Immature natural killer cell (primary cell): ENCODE data around the gene BPNT1. TPM values are rescaled to one million over a fixed set of nuclear protein-coding genes. Genes with fewer than 3 reads are reported as not detected.
"Not testable (repeated sequence)": the region's sequence is repeated elsewhere in the genome, so short reads cannot be mapped to it uniquely, and the experiment has no call there.

Experiments
- DNase-seq, 3 donors: peaks; one replicate each; pipeline ENCODE4 v3.0.0; 2022; ENCODE audit warnings: mixed read lengths in 1 of 3
- H3K27ac Mint-ChIP-seq, 6 donors: one replicate each; pipeline ENCODE4 v1.8.0; 2020; ENCODE audit warnings: mixed read lengths in 6 of 6, mild to moderate bottlenecking in 5 of 6, inconsistent platforms in 4 of 6, moderate library complexity in 3 of 6
- H3K27me3 Mint-ChIP-seq, 3 donors: one replicate each; pipeline ENCODE4 v1.8.0; 2020 to 2021; ENCODE audit warnings: low read depth in 3 of 3, mild to moderate bottlenecking in 3 of 3, mixed read lengths in 3 of 3, moderate library complexity in 3 of 3, inconsistent platforms in 1 of 3
- H3K36me3 Mint-ChIP-seq, 3 donors: one replicate each; pipeline ENCODE4 v1.8.0; 2020; ENCODE audit warnings: mixed read lengths in 3 of 3, inconsistent platforms in 2 of 3, mild to moderate bottlenecking in 2 of 3
- H3K4me1 Mint-ChIP-seq, 2 donors: one replicate each; pipeline ENCODE4 v1.8.0; 2020; ENCODE audit warnings: inconsistent platforms in 2 of 2, mild to moderate bottlenecking in 2 of 2, mixed read lengths in 2 of 2, moderate library complexity in 1 of 2
- H3K4me3 Mint-ChIP-seq, 5 donors: one replicate each; pipeline ENCODE4 v1.8.0; 2020; ENCODE audit warnings: mild to moderate bottlenecking in 5 of 5, mixed read lengths in 5 of 5, inconsistent platforms in 3 of 5, moderate library complexity in 3 of 5
- H3K9me3 Mint-ChIP-seq, 6 donors: one replicate each; pipeline ENCODE4 v1.8.0; 2020; ENCODE audit warnings: mild to moderate bottlenecking in 6 of 6, mixed read lengths in 6 of 6, inconsistent platforms in 4 of 6, moderate library complexity in 3 of 6
- polyA plus RNA-seq, 3 donors: library from polyadenylated mRNA; unstranded; fragments of 300-500 nt; fragmentation: Illumina TruSeq; gene quantifications; one replicate each; pipeline ENCODE4 v1.2.3, GENCODE V29; 2021

The BPNT1 gene
- polyA plus RNA-seq, 3 donors from 2014 or later = 13.9 to 19.0 (median 15.3) TPM

DNA sequence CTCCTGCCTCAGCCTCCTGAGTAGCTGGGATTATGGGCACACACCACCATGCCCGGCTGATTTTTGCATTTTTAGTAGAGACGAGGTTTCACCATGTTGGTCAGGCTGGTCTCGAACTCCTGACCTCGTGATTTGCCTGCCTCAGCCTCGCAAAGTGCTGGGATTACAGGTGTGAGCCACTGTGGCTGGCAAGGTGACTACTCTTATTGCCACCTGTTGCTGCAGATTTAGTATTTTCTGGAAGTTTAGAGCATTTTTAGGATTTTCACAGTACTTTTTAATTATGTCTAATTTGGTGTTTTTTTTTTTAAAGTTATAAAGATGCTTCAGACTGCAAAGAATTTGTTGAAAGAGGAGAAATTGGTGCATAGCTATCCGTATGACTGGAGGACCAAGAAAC is 20.9 kb upstream of the BPNT1 start:
- not testable (repeated sequence) for H3K4me3 Mint-ChIP-seq, H3K27me3 Mint-ChIP-seq, H3K9me3 Mint-ChIP-seq, DNase-seq, H3K27ac Mint-ChIP-seq
- H3K4me1 Mint-ChIP-seq = peaks cover 6 to 13% of the 10 kb centered on the region in 2 donors
- peaks cover 26 to 50% (median 35%) of the 10 kb centered on the region in 3 donors for H3K36me3 Mint-ChIP-seq

DNA sequence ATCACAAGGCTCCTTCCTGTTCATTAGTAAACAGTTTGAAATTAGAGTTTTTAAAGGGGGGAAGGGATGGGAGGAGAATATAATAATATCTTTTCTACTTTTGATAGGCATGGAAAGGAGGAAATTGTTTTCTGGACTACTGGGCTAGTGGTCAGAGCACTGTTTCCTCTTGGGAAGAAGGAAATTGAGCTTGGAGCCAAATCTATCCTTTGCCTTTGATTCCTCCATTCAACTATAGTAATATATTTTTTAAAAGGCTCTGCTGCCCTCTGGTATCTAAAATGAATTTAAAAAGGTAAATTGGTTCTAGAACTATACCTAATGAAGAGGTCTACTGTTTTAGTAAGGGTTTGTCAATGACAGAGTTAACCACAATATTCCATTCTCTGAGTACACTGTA is 10.2 kb upstream of the BPNT1 start:
- H3K4me3 Mint-ChIP-seq = no peak overlapping the region
- no peak for DNase-seq
- peaks cover 14 to 23% (median 20%) of the 10 kb centered on the region in 3 donors for H3K36me3 Mint-ChIP-seq
- peaks cover 13 to 31% of the 10 kb centered on the region in 2 donors for H3K4me1 Mint-ChIP-seq
- no peaks in the 10 kb centered on the region for H3K9me3 Mint-ChIP-seq
- peak overlapping the region in 1 of 6 donors; percentile 69 for H3K27ac Mint-ChIP-seq
- peaks cover 0 to 4% (median 0%) of the 10 kb centered on the region in 3 donors for H3K27me3 Mint-ChIP-seq

DNA sequence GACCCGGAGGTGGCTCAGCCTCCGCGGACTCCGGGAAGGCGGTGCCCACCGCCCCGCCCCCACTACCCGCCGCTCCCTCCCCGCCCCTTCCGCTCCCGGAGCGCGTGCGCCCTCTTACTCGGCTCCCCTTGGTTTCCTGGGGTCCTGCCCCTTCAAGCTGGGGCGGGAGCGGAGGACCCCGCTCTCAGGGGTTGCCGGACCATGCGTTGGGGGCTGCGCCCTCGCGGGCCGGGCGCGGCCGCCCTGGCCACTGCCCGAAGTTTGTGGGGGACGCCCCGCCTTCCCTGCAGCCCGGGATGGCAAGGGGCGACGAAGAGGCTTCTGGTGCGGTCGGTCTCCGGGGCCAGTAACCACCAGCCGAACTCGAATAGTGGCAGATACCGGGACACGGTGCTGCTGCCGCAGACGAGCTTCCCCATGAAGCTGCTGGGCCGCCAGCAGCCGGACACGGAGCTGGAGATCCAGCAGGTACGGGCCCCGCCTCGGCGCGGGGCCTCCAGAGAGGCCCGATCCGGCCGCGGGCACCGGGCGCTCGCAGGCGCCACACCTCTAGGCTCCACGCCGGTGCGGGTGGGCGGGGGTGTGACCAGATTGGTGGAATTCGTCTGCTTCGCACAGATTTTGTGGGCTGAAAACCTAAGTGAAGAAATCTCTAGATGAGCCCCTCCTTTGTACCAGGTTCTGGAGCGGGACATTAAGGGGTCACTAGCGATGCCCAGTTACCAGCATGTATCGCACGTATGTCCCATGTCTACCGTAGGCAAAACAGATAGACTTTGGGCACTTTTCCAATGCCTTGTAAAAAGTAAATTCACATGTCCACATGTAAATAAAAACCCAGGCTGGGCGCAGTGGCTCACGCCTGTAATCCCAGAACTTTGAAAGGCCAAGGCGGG is 4.7 kb upstream of the BPNT1 start, which contains the start of gene IARS2:
Gene IARS2 (plus strand): TSS at position 117 of the 896 bp plus-strand sequence. CDS start 85 bp downstream, at position 202.
- H3K9me3 Mint-ChIP-seq = no peaks in the 10 kb centered on the region
- H3K27ac Mint-ChIP-seq = peak within 1 kb of the TSS; percentile 16 to 81 (median 73)
- DNase-seq = peak in 2 of 3 donors; percentile 88 to 89
- peaks cover 35 to 45% of the 10 kb centered on the region in 2 donors for H3K4me1 Mint-ChIP-seq
- peaks cover 8 to 12% (median 10%) of the 10 kb centered on the region in 3 donors for H3K36me3 Mint-ChIP-seq
- H3K4me3 Mint-ChIP-seq = peak within 1 kb of the TSS; percentile 76 to 84 (median 82)
- H3K27me3 Mint-ChIP-seq = peaks cover 5 to 12% (median 11%) of the 10 kb centered on the region in 3 donors

DNA sequence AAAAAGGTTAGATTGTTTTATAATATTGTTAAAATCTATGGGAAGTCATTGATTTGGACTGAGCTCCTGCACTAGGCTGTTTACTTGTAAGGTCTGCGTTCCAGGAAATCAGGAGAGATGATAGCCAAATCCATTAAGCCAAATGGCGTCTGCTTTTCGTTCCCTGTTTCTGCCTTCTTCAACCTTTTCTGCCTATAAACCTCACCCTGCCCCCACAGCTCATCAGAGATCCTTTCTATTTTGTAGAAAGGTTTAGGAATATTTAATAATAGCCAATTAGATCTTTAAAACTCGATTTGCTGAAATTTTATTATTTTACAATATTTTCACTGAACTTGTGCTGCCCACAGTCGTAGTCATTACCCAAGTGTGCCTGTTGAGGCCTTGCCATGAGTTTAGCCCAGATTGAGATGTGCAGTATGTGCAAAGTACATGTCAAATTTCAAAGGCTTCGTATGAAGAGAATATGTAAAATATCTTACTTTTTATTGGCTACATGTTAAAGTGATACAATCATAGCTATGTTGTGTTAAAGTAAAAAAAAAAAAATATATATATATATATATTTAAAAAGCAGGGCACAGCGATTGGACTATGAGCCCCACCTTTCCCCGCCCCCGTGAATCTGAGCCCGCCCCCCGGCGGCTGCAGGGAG is 3.9 kb upstream of the BPNT1 start:
- peak in 1 of 3 donors; percentile 84 for DNase-seq

DNA sequence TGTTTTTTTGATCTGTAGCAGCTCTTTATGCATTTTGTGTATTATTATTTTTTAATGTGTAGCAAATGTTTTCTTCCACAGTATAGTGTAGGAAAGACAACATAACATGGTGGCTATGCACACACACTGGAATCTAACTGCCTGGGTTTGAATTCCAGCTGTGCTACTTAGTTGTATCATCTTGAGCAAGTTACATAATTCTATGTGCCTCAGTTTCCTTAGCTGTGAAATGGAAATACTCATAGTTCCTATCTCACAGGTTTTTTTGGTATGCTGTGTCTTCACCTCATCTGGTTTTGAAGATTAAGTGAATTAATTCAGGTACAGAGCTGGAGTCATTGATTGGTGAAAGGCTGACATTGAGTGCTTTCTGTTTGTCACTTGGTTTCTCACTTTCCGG is 3.1 kb upstream of the BPNT1 start:
- Mint-ChIP-seq H3K36me3 (peaks cover 4 to 7% (median 6%) of the 10 kb centered on the region in 3 donors), H3K9me3 (no peaks in the 10 kb centered on the region), H3K4me1 (peaks cover 36 to 44% of the 10 kb centered on the region in 2 donors), H3K27me3 (peaks cover 5 to 12% (median 11%) of the 10 kb centered on the region in 3 donors), H3K27ac (no peak overlapping the region), H3K4me3 (peak overlapping the region in 2 of 5 donors; percentile 74 to 82)
- no peak for DNase-seq

More for the DNA sequence above, 3.9 kb upstream of the BPNT1 start:
- no peaks in the 10 kb centered on the region for H3K9me3 Mint-ChIP-seq
- H3K36me3 Mint-ChIP-seq = peaks cover 8 to 12% (median 10%) of the 10 kb centered on the region in 3 donors
- peak overlapping the region; percentile 50 to 82 (median 69) for H3K4me3 Mint-ChIP-seq
- H3K27me3 Mint-ChIP-seq = peaks cover 5 to 12% (median 11%) of the 10 kb centered on the region in 3 donors
- peak overlapping the region; percentile 16 to 81 (median 66) for H3K27ac Mint-ChIP-seq
- peaks cover 38 to 49% of the 10 kb centered on the region in 2 donors for H3K4me1 Mint-ChIP-seq

DNA sequence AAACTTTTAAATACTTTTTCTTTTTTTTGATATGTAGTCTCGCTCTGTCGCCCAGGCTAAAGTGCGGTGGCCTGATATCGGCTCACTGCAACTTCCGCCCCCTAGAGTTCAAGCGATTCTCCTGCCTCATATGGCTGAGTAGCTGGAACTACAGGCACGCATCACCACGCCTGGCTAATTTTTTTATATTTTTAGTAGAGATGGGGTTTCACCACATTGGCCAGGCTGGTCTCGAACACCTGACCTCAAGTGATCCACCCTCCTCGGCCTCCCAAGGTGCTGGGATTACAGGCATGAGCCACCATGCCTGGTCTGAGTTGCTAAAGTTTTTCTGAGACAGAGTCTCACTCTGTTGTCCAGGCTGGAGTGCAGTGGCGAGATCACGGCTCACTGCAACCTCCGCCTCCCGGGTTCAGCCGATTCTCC is 3.3 kb downstream of the BPNT1 start:
- not testable (repeated sequence) for H3K36me3 Mint-ChIP-seq, H3K4me3 Mint-ChIP-seq, H3K27ac Mint-ChIP-seq, H3K9me3 Mint-ChIP-seq, DNase-seq
- H3K4me1 Mint-ChIP-seq = peaks cover 17 to 18% of the 10 kb centered on the region in 2 donors
- H3K27me3 Mint-ChIP-seq = peaks cover 6 to 11% (median 9%) of the 10 kb centered on the region in 3 donors

DNA sequence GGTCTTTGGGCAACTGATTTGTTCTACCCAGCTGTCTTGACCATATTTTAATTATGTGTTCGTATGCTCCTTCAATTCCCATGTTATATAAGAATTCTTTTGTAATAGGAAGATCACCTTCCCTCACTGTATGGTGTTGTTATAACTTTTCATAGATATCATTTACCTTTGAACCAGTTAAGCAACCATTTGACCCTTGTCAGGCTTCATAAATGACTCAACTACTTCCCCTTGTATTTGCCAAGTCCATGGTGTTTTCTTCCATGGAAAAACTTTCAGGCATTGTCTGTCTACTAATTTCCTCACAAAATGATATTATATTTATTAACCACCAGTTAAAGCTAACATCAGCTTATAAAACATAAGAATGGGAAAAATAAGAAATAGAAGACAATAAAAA is 5.1 kb downstream of the BPNT1 start:
- Mint-ChIP-seq H3K4me3 (no peak overlapping the region), H3K4me1 (peaks cover 10 to 23% of the 10 kb centered on the region in 2 donors), H3K27me3 (peaks cover 1 to 2% (median 1%) of the 10 kb centered on the region in 3 donors), H3K27ac (no peak overlapping the region), H3K36me3 (peaks cover 0 to 11% (median 0%) of the 10 kb centered on the region in 3 donors), H3K9me3 (no peaks in the 10 kb centered on the region)
- DNase-seq = no peak

DNA sequence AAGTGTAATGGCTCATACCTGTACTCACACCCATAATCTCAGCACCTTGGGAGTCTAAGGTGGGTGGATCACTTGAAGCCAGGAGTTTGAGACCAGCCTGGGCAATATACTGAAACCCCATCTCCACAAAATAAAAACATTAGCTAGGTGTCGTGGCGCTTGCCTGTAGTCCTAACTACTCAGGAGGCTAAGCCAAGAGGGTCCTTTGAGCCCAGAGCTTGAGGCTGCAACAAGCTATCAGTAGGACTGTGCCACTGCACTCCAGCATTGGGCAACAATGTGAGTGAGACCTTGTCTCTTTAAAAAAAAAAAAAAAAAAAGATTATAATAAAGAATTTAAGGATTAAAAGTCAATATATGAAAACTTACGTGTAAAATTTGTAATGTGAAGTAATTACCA is 11.7 kb downstream of the BPNT1 start:
- H3K27ac Mint-ChIP-seq = no peak overlapping the region
- H3K36me3 Mint-ChIP-seq = peaks cover 10 to 25% (median 13%) of the 10 kb centered on the region in 3 donors
- no peak for DNase-seq
- no peaks in the 10 kb centered on the region for H3K9me3 Mint-ChIP-seq
- peaks cover 4 to 11% of the 10 kb centered on the region in 2 donors for H3K4me1 Mint-ChIP-seq
- no peak overlapping the region for H3K4me3 Mint-ChIP-seq
- peaks cover 0 to 1% (median 0%) of the 10 kb centered on the region in 3 donors for H3K27me3 Mint-ChIP-seq

DNA sequence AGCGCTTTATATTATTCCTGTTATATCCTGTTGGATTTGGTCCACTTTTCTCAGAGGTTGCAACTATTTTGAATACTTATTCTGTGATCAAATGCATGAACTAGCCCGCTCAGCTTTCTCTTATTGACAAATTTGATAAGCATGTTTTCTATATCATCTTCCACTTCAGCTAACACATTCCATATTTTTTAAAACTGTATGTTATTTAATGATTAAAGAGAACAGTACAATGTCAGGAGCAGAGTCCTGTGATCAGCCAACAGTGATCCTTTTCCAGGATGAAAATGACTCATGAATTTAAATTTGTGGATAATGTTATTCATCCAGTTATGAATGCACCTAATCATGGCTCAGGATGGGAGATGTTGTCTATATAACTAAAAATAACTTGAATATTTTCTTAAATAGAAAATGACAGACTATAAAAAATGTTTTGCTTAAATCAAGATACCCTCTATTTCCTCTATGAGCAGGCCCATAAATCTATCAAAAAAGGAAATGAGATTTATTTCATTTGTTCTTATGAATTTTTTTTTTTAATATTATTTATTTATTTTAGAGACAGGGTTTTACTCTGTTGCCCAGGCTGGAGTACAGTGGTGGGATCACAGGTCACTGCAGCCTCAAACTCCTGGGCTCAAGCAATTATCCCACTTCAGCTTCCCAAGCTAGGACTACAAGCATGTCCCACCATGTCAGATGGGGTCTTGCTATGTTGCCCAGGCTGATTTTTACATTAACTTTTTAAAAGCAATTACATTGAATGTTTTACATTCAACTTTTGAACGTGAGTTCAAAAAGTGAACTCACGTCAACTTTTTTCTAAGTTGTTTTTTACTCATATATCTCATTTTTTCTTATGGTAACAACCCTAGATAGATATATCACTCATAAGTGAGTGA is 12.5 kb downstream of the BPNT1 start:
- no peak for DNase-seq
- H3K9me3 Mint-ChIP-seq = no peaks in the 10 kb centered on the region
- peaks cover 0 to 1% (median 0%) of the 10 kb centered on the region in 3 donors for H3K27me3 Mint-ChIP-seq
- H3K4me1 Mint-ChIP-seq = peaks cover 4 to 11% of the 10 kb centered on the region in 2 donors
- H3K4me3 Mint-ChIP-seq = no peak overlapping the region
- peaks cover 13 to 29% (median 15%) of the 10 kb centered on the region in 3 donors for H3K36me3 Mint-ChIP-seq
- peak overlapping the region in 1 of 6 donors; percentile 9 for H3K27ac Mint-ChIP-seq

DNA sequence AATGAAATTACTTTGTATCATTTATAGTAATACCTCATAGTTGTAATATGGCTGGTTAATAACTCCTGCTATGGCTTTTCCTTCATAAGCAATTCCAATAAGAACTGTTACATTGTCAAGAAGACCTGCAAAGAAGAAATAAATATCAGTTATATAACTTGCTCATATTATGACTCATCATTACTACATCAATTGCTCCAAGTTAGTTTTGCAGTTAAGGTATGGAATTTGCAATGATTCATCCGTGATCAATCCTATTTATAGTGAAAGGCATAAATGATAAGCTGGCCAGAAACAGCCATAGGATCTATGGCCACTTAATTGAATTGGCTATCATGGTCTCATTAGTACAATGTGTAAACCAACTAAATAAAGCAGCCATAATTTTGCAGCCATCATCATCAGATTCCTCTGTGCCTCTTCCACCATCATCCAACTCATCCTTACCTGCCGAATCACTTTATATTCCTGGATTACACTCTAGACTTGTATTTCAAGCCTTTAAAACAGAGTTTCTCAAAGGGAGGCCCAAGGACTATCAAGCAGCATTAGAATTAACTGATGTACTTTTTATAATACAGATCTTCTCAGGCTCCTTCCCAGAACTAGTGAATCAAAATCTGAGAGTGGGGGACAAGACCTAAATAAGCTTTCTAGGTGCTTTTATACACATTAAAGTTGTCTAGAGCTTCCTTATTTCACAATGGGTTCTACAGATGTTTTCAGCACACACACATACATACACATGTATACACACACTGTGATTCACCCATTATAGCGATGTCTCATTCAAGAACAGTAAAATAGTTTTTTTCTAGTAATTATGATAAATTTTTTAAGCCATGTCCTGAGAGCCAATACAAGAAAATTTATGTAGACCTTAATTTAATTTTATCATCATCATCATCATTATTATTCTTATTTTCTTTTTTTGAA is 22.1 kb downstream of the BPNT1 start:
- no peaks in the 10 kb centered on the region for H3K27me3 Mint-ChIP-seq
- no peaks in the 10 kb centered on the region for H3K4me1 Mint-ChIP-seq
- H3K36me3 Mint-ChIP-seq = peaks cover 17 to 44% (median 34%) of the 10 kb centered on the region in 3 donors
- no peak overlapping the region for H3K27ac Mint-ChIP-seq
- DNase-seq = no peak
- H3K9me3 Mint-ChIP-seq = no peaks in the 10 kb centered on the region
- no peak overlapping the region for H3K4me3 Mint-ChIP-seq

DNA sequence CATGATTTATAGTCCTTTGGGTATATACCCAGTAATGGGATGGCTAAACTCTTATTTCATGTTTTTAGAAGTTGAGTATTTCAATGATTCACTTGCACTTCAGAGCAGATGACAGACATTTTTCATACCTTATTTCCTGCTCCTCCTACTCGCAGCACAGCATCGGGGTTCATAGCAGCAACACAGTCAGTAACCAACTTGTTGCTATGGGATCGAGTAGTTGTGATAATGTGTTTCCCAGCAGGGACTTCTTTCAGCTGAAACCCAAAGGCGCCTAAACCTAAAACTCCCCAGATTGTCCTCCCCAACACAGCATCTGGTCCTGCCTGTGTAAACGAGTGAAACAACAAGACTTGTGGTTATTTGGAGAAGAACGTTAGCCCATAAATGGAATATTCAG is 27.0 kb downstream of the BPNT1 start:
- Mint-ChIP-seq H3K4me1 (no peaks in the 10 kb centered on the region), H3K9me3 (no peaks in the 10 kb centered on the region), H3K36me3 (peaks cover 15 to 40% (median 34%) of the 10 kb centered on the region in 3 donors), H3K27ac (no peak overlapping the region), H3K4me3 (no peak overlapping the region), H3K27me3 (peaks cover 0 to 2% (median 1%) of the 10 kb centered on the region in 3 donors)
- DNase-seq = no peak

DNA sequence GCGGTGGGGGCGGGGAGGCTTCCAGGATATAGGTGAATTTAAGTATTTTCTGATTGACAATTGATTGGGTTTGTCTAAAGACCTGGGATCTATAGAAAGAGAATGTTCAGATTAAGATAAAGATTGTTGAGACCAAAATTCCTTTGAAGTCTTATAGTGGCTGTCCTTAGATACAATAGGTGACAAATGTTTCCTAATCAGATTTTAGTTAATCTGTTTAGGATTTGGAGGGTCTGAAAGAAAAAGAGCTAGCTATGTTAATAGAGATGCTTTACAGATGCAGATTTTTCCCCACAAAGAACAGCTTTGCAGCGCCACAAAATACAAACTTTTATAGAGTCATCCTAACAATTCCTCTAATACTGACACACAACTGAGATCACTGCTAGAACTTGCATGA is 28.7 kb downstream of the BPNT1 start:
- no peak overlapping the region for H3K4me3 Mint-ChIP-seq
- no peak for DNase-seq
- H3K9me3 Mint-ChIP-seq = no peaks in the 10 kb centered on the region
- H3K4me1 Mint-ChIP-seq = peaks cover 10 to 13% of the 10 kb centered on the region in 2 donors
- peaks cover 0 to 2% (median 1%) of the 10 kb centered on the region in 3 donors for H3K27me3 Mint-ChIP-seq
- H3K36me3 Mint-ChIP-seq = peaks cover 15 to 41% (median 36%) of the 10 kb centered on the region in 3 donors
- H3K27ac Mint-ChIP-seq = peak overlapping the region in 2 of 6 donors; percentile 25 to 44
